IgD-negative memory B cell (primary cell): ENCODE data around the gene MKS1. TPM values are rescaled to one million over a fixed set of nuclear protein-coding genes. Genes with fewer than 3 reads are reported as not detected.
A peak's percentile ranks its signal among the peaks of the same experiment; 100 is the strongest.

Experiments used
- H3K27ac Mint-ChIP-seq, 3 donors: one replicate each; pipeline ENCODE4 v1.8.0; 2020 to 2022; ENCODE audit warnings: mild to moderate bottlenecking in 3 of 3, mixed read lengths in 3 of 3, moderate library complexity in 1 of 3
- H3K27me3 Mint-ChIP-seq: one replicate; pipeline ENCODE4 v1.8.0; 2021; ENCODE audit warnings: mixed read lengths
- H3K36me3 Mint-ChIP-seq: one replicate; pipeline ENCODE4 v1.8.0; 2020; ENCODE audit warnings: mild to moderate bottlenecking, mixed read lengths
- H3K4me1 Mint-ChIP-seq, 3 donors: one replicate each; pipeline ENCODE4 v1.8.0; 2020 to 2022; ENCODE audit warnings: mixed read lengths in 3 of 3, mild to moderate bottlenecking in 1 of 3
- H3K4me3 Mint-ChIP-seq, 4 donors: one replicate each; pipeline ENCODE4 v1.8.0; 2020 to 2022; ENCODE audit warnings: mild to moderate bottlenecking in 4 of 4, mixed read lengths in 4 of 4, moderate library complexity in 3 of 4
- H3K9me3 Mint-ChIP-seq, 3 donors: one replicate each; pipeline ENCODE4 v1.8.0; 2020 to 2021; ENCODE audit warnings: mixed read lengths in 3 of 3, mild to moderate bottlenecking in 1 of 3
- polyA plus RNA-seq: library from polyadenylated mRNA; unstranded; fragments of 300-500 nt; fragmentation: Illumina TruSeq; gene quantifications from one replicate; pipeline ENCODE4 v1.2.3, GENCODE V29; 2021

Gene MKS1
- polyA plus RNA-seq, 1 donor from 2014 or later, result 5.9 TPM

- peaks cover 0 to 2% (median 0%) of the 10 kb centered on the region in 3 donors for H3K9me3 Mint-ChIP-seq
- H3K4me1 Mint-ChIP-seq, result peaks cover 4 to 9% (median 7%) of the 10 kb centered on the region in 3 donors
- H3K36me3 Mint-ChIP-seq, result peaks cover 2% of the 10 kb centered on the region
- H3K4me3 Mint-ChIP-seq, result peak overlapping the region; percentile 60 to 90 (median 86)
- no peak overlapping the region for H3K27ac Mint-ChIP-seq
- H3K27me3 Mint-ChIP-seq, result peaks cover 9% of the 10 kb centered on the region
These were observed 30.4 kb upstream of the MKS1 start for GRCh38 chr17:58249270-58250133.

- H3K36me3 Mint-ChIP-seq, result peaks cover 2% of the 10 kb centered on the region
- peaks cover 4 to 9% (median 7%) of the 10 kb centered on the region in 3 donors for H3K4me1 Mint-ChIP-seq
- H3K27me3 Mint-ChIP-seq, result peaks cover 14% of the 10 kb centered on the region
- H3K4me3 Mint-ChIP-seq, result peak overlapping the region in 3 of 4 donors; percentile 49 to 89 (median 82)
- H3K9me3 Mint-ChIP-seq, result peaks cover 0 to 2% (median 0%) of the 10 kb centered on the region in 3 donors
- no peak overlapping the region for H3K27ac Mint-ChIP-seq
These were observed 29.9 kb upstream of the MKS1 start for GRCh38 chr17:58248955-58249269.

- Mint-ChIP-seq H3K27ac (no peak overlapping the region), H3K36me3 (peaks cover 4% of the 10 kb centered on the region), H3K9me3 (peaks cover 0 to 2% (median 0%) of the 10 kb centered on the region in 3 donors), H3K4me1 (peaks cover 4 to 9% (median 4%) of the 10 kb centered on the region in 3 donors), H3K4me3 (no peak overlapping the region), H3K27me3 (peaks cover 17% of the 10 kb centered on the region)
These were observed 28.7 kb upstream of the MKS1 start for GRCh38 chr17:58247511-58248363.

GRCh38 chr17:58246781-58247180 lies 27.7 kb upstream of the MKS1 start:
- H3K4me3 Mint-ChIP-seq, result no peak overlapping the region
- H3K4me1 Mint-ChIP-seq, result peaks cover 3 to 9% (median 4%) of the 10 kb centered on the region in 3 donors
- H3K27me3 Mint-ChIP-seq, result peaks cover 20% of the 10 kb centered on the region
- peaks cover 0 to 2% (median 0%) of the 10 kb centered on the region in 3 donors for H3K9me3 Mint-ChIP-seq
- H3K36me3 Mint-ChIP-seq, result peaks cover 4% of the 10 kb centered on the region
- no peak overlapping the region for H3K27ac Mint-ChIP-seq

GRCh38 chr17:58246104-58246740 lies 27.2 kb upstream of the MKS1 start:
- H3K4me1 Mint-ChIP-seq, result peaks cover 2 to 9% (median 4%) of the 10 kb centered on the region in 3 donors
- H3K27ac Mint-ChIP-seq, result no peak overlapping the region
- peak overlapping the region in 1 of 4 donors; percentile 31 for H3K4me3 Mint-ChIP-seq
- H3K36me3 Mint-ChIP-seq, result peaks cover 4% of the 10 kb centered on the region
- H3K27me3 Mint-ChIP-seq, result peaks cover 24% of the 10 kb centered on the region
- peaks cover 0 to 2% (median 0%) of the 10 kb centered on the region in 3 donors for H3K9me3 Mint-ChIP-seq

- H3K27me3 Mint-ChIP-seq, result peaks cover 25% of the 10 kb centered on the region
- peaks cover 0 to 2% (median 0%) of the 10 kb centered on the region in 3 donors for H3K9me3 Mint-ChIP-seq
- H3K27ac Mint-ChIP-seq, result no peak overlapping the region
- H3K4me1 Mint-ChIP-seq, result peaks cover 2 to 9% (median 4%) of the 10 kb centered on the region in 3 donors
- H3K36me3 Mint-ChIP-seq, result peaks cover 4% of the 10 kb centered on the region
- H3K4me3 Mint-ChIP-seq, result peak overlapping the region in 1 of 4 donors; percentile 31
These were observed 26.5 kb upstream of the MKS1 start for GRCh38 chr17:58245428-58246103.

- no peak overlapping the region for H3K27ac Mint-ChIP-seq
- H3K27me3 Mint-ChIP-seq, result peaks cover 28% of the 10 kb centered on the region
- no peak overlapping the region for H3K4me3 Mint-ChIP-seq
- peaks cover 2% of the 10 kb centered on the region for H3K36me3 Mint-ChIP-seq
- H3K4me1 Mint-ChIP-seq, result peaks cover 2 to 5% (median 4%) of the 10 kb centered on the region in 3 donors
- H3K9me3 Mint-ChIP-seq, result peaks cover 0 to 2% (median 0%) of the 10 kb centered on the region in 3 donors
These were observed 25.9 kb upstream of the MKS1 start for GRCh38 chr17:58244963-58245362.

GRCh38 chr17:58242171-58242784 lies 23.2 kb upstream of the MKS1 start:
- Mint-ChIP-seq H3K27ac (no peak overlapping the region), H3K36me3 (peaks cover 2% of the 10 kb centered on the region), H3K9me3 (peaks cover 0 to 2% (median 0%) of the 10 kb centered on the region in 3 donors), H3K4me3 (no peak overlapping the region), H3K4me1 (peaks cover 0 to 4% (median 0%) of the 10 kb centered on the region in 3 donors), H3K27me3 (peaks cover 24% of the 10 kb centered on the region)

- no peaks in the 10 kb centered on the region for H3K9me3 Mint-ChIP-seq
- peaks cover 21% of the 10 kb centered on the region for H3K27me3 Mint-ChIP-seq
- H3K4me1 Mint-ChIP-seq, result peaks cover 0 to 4% (median 0%) of the 10 kb centered on the region in 3 donors
- H3K4me3 Mint-ChIP-seq, result no peak overlapping the region
- no peak overlapping the region for H3K27ac Mint-ChIP-seq
- peaks cover 2% of the 10 kb centered on the region for H3K36me3 Mint-ChIP-seq
These were observed 20.9 kb upstream of the MKS1 start for GRCh38 chr17:58239987-58240386.

GRCh38 chr17:58238147-58238634 lies 19.1 kb upstream of the MKS1 start, which contains the start of gene LPO:
Gene LPO (plus strand): TSS chr17:58238584. CDS start chr17:58242980, 4,396 bp downstream.
- Mint-ChIP-seq H3K9me3 (no peaks in the 10 kb centered on the region), H3K36me3 (peaks cover 1% of the 10 kb centered on the region), H3K27ac (no peak within 1 kb of the TSS), H3K27me3 (peaks cover 13% of the 10 kb centered on the region), H3K4me1 (peaks cover 5 to 14% (median 10%) of the 10 kb centered on the region in 3 donors), H3K4me3 (no peak within 1 kb of the TSS)

GRCh38 chr17:58236394-58236793 lies 17.3 kb upstream of the MKS1 start:
- Mint-ChIP-seq H3K9me3 (no peaks in the 10 kb centered on the region), H3K27me3 (peaks cover 6% of the 10 kb centered on the region), H3K4me1 (peaks cover 21 to 25% (median 24%) of the 10 kb centered on the region in 3 donors), H3K27ac (no peak overlapping the region), H3K4me3 (no peak overlapping the region), H3K36me3 (peaks cover 1% of the 10 kb centered on the region)

- H3K4me1 Mint-ChIP-seq, result peaks cover 23 to 25% (median 24%) of the 10 kb centered on the region in 3 donors
- H3K36me3 Mint-ChIP-seq, result peaks cover 1% of the 10 kb centered on the region
- H3K9me3 Mint-ChIP-seq, result no peaks in the 10 kb centered on the region
- H3K4me3 Mint-ChIP-seq, result no peak overlapping the region
- H3K27ac Mint-ChIP-seq, result no peak overlapping the region
- peaks cover 5% of the 10 kb centered on the region for H3K27me3 Mint-ChIP-seq
These were observed 16.8 kb upstream of the MKS1 start for GRCh38 chr17:58235821-58236220.

GRCh38 chr17:58234512-58234911 lies 15.5 kb upstream of the MKS1 start:
- Mint-ChIP-seq H3K36me3 (peaks cover 3% of the 10 kb centered on the region), H3K4me1 (peaks cover 23 to 25% (median 24%) of the 10 kb centered on the region in 3 donors), H3K27ac (peak overlapping the region in 1 of 3 donors; percentile 53), H3K9me3 (no peaks in the 10 kb centered on the region), H3K4me3 (peak overlapping the region in 1 of 4 donors; percentile 25), H3K27me3 (no peaks in the 10 kb centered on the region)
